HG03378 (cell line): ENCODE measurements around the gene GALNT3.

Experiments used
- ATAC-seq: cut with Tn5 transposase; IDR thresholded peaks from one replicate; pipeline ENCODE4 v1.9.1; 2021; ENCODE audit warnings: mild to moderate bottlenecking, moderate library complexity; ENCODE audit not compliant: unreplicated experiment

The GALNT3 gene

DNA sequence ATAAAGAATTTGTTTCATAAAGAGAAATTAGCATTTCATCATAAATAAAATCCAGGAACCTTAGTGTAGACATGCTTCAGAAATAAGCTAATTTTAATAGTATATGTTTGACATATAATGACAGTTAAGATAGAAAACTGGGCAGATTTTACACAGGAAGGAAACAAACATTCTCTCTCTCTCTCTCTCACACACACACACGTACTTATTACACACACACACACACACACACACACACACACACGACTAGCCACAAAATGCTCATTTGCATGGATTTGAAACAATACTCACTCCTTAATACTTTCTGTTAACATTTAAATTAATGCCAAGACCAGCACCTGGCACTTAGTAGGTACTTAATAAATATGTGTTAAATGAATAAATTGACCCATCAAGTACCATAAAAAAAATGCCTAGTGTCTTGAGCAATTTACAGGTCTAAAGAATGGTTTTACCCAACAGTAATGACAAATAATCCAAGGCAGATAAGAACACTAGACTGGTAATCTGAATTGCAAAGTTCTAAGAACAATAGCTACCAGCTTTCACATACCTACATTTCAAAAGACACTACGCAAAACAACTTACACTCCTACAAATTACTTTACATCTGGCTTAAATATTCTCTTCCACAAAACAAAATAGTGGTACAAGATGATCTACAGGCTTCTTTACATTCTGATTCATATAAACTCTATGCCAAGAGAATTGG lies 2.9 kb upstream of the GALNT3 start:
- ATAC-seq = no peak

- no peak for ATAC-seq
Observed at GRCh38 chr2:165796129-165796528, 2.1 kb upstream of the GALNT3 start.

DNA sequence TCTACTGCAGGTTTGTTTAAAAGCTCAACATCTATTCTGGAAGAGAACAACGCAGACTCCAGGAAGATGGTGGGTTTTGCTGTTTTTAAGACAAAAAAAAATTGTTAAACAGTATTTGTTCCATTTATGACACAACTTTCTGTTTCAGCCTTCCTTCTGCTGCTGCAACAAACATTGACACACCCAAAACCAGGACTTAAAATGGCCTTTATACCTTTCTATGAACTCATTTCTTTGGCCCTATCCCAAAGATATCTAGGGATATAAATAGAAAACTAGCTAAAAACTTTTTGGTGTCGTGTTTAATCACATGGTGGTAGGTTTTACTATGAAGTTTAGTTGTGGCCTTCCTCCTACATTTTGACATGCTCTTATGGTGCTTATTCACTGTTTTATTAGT lies 964 bp upstream of the GALNT3 start:
- peak; percentile 25 for ATAC-seq

DNA sequence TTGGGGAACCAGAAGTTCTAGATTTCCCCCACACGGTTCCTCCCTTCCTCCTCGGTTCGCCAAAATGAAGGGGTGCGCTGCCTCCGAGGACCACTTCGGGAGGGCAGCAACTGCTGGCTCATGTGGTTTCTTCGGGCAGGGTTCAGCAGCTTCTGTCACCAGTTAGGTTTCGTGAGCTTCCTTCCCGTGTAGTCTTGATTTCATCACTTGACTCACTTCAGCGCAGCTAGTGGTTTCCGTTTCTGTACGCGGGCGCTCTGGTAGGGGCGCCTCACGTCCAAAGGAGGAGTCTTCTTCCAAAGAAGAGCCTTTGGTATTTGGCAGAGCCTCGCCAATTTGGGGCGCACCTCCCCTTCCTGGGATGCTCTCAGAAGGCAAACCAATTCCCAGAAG lies 485 bp upstream of the GALNT3 start:
- ATAC-seq = peak; percentile 98

- no peak for ATAC-seq
Observed at GRCh38 chr2:165793161-165793778, 777 bp downstream of the GALNT3 start.

DNA sequence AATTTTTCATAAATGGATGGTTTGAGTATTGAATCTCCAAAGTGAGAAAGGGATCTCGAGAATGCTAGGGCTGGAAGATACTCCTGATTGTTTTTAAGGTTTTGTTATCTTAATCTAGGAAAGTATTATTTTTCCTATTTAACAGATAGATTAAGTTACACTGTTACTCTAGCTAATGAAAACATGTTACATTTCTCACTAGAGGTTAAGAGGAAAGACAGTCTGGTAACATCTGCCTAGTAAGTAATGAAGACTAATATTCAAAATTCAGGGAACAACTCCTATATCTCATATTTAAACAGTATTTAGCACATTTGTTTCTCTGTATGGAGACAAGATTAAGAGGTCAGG lies 2.0 kb downstream of the GALNT3 start:
- no peak for ATAC-seq

DNA sequence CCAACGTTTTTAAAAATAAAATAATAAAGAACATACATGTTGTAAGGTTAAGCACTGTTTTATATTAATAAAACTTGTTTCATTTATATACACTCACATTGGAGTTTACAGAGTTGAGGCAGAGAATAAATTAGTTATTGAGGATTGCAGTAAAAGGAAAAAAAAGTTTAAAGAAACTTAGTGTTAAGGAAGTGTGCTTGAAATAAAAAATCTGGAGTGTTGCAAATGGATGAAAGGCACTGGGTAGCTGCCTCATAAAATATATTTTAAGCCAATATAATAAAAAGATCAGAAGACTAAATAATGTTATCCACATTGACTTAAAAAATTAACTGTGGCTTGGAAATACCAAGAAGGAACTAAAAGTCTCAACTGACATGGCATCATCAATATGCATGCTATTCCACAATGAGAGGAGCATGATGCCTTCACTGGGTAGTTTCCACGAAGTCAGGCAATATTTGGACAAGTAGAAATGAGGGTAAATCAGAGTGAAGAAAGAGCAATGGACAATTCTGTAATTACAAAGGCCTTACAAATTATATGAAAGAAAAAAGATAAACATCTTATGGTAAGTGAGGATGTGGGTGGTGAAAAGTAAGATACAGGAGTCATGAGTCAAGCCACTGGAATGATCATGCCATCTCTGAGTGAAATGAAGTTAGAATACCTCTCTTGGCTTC lies 2.5 kb downstream of the GALNT3 start:
- ATAC-seq = no peak

DNA sequence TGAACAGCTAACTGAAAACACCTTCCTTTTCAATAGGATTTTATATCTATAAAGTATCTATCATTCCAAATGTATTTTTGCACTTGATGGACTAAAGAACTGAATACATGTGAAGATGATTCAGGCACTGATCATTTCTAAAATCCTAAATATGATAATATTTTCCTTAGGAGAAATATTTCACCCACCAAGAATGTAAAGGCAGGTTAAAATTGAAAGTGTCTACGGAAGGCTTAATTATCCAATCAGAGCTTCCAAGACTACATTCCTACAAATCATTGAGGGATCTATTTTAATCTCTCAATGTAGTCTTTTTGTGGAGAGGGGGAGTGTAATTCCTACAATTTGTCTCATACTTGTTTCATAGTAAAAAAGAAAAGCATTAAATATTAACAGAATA lies 3.6 kb downstream of the GALNT3 start:
- no peak for ATAC-seq

DNA sequence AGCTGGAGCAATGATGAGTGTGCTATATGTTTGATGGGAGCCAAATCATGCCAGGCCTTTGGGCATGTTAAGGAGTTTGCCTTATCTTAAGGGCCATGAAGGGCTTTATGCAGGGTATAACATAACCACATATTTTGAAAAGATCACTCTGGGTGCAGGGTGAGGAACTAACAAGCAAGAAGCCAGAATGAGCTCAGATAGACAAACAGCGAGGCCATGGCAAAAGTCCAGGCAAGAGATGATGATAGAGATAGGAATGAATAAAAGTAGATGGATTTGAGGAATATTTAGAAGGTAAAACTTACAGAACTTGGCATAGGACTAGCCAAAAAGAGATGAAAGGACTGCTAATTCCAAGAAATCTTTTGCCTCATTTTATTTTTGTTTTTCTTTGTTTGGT lies 6.7 kb downstream of the GALNT3 start:
- no peak for ATAC-seq

- ATAC-seq = no peak
Observed at GRCh38 chr2:165779706-165780105, 14.3 kb downstream of the GALNT3 start.

- ATAC-seq = no peak
Observed at GRCh38 chr2:165778653-165779451, 15.2 kb downstream of the GALNT3 start.

DNA sequence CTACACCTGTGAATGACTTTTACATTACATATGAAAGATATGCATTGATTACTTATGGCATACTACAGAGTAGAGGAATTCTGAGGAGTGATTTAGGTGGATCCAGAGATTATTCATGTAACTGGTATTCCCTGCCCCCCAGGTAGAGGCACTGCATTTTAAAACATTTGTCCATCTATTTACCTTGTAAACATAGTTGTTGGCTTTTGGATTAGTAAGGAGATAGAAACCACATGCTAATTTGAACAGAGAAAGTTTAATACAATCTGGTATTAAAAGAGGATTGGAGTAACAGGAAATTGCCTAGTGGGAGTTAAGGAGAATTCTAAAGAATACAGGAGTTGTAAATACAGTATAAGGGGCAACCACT lies 15.9 kb downstream of the GALNT3 start:
- no peak for ATAC-seq

GRCh38 chr2:165777522-165778186 lies 16.4 kb downstream of the GALNT3 start:
- no peak for ATAC-seq

- no peak for ATAC-seq
Observed at GRCh38 chr2:165776796-165777195, 17.3 kb downstream of the GALNT3 start.

GRCh38 chr2:165776013-165776412 lies 18.0 kb downstream of the GALNT3 start:
- no peak for ATAC-seq

GRCh38 chr2:165773684-165774083 lies 20.4 kb downstream of the GALNT3 start:
- ATAC-seq = no peak

- ATAC-seq = no peak
Observed at GRCh38 chr2:165772183-165772582, 21.9 kb downstream of the GALNT3 start.

- no peak for ATAC-seq
Observed at GRCh38 chr2:165766326-165766927, 27.6 kb downstream of the GALNT3 start.

- ATAC-seq = no peak
Observed at GRCh38 chr2:165762723-165763122, 31.3 kb downstream of the GALNT3 start.

- ATAC-seq = no peak
Observed at GRCh38 chr2:165757906-165758675, 36.0 kb downstream of the GALNT3 start.
